Inflammatory macrophage treated with lipopolysaccharide for 4 hours (primary cell): ENCODE data around the gene ABHD14A.
"Not testable (repeated sequence)": the region's sequence is repeated elsewhere in the genome, so short reads cannot be mapped to it uniquely, and the experiment has no call there.

Source experiments
- DNase-seq: peaks from one replicate; pipeline ENCODE4 v3.0.0-alpha.2; 2020

ABHD14A gene

GRCh38 chr3:51974963-51975851 lies at the start of gene ABHD14A:
ABHD14A (plus strand) TSS chr3:51975064; CDS start chr3:51975136, 72 bp downstream.
- peak; percentile 68 for DNase-seq

GRCh38 chr3:51927061-51927977 lies 47.5 kb upstream of the ABHD14A start:
- DNase-seq = no peak

- no peak for DNase-seq
Measured at GRCh38 chr3:51928438-51928837, 46.4 kb upstream of the ABHD14A start.

GRCh38 chr3:51928981-51929380 lies 45.9 kb upstream of the ABHD14A start:
- not testable (repeated sequence) for DNase-seq

GRCh38 chr3:51929420-51930003 lies 45.4 kb upstream of the ABHD14A start:
- peak; percentile 9 for DNase-seq

GRCh38 chr3:51930439-51930838 lies 44.4 kb upstream of the ABHD14A start:
- DNase-seq = no peak

- DNase-seq = no peak
Measured at GRCh38 chr3:51931756-51932155, 43.1 kb upstream of the ABHD14A start.

GRCh38 chr3:51932471-51933370 lies 42.1 kb upstream of the ABHD14A start:
- no peak for DNase-seq

- DNase-seq = no peak
Measured at GRCh38 chr3:51933471-51934138, 41.3 kb upstream of the ABHD14A start.

- no peak for DNase-seq
Measured at GRCh38 chr3:51934139-51934850, 40.6 kb upstream of the ABHD14A start.

- no peak for DNase-seq
Measured at GRCh38 chr3:51934991-51935885, 39.6 kb upstream of the ABHD14A start.

- no peak for DNase-seq
Measured at GRCh38 chr3:51935886-51936755, 38.7 kb upstream of the ABHD14A start.

GRCh38 chr3:51937014-51937413 lies 37.9 kb upstream of the ABHD14A start:
- DNase-seq = no peak

- DNase-seq = no peak
Measured at GRCh38 chr3:51937611-51938450, 37.0 kb upstream of the ABHD14A start.

- DNase-seq = no peak
Measured at GRCh38 chr3:51938780-51939425, 36.0 kb upstream of the ABHD14A start.

- no peak for DNase-seq
Measured at GRCh38 chr3:51940648-51941462, 34.0 kb upstream of the ABHD14A start.
